Stimulated activated CD8-positive, alpha-beta memory T cell treated with anti-CD3 and anti-CD28 coated beads, Interleukin-12 subunit alpha, Interleukin-12 subunit beta, amount 100 ng/mL, for 24 hours (primary cell): Measurements from ENCODE around the gene UBR1.
"Not testable (repeated sequence)": the region's sequence is repeated elsewhere in the genome, so short reads cannot be mapped to it uniquely, and the experiment has no call there.

Source experiments
- DNase-seq: peaks from one replicate; pipeline ENCODE4 v3.0.0-alpha.2; 2020; ENCODE audit errors: extremely low read depth

UBR1 gene

GRCh38 chr15:42973114-42973513, 132.7 kb downstream of the UBR1 start:
- DNase-seq = no peak

GRCh38 chr15:42971830-42972229, 134.0 kb downstream of the UBR1 start:
- no peak for DNase-seq

GRCh38 chr15:42964476-42964875, 141.4 kb downstream of the UBR1 start:
- no peak for DNase-seq

- DNase-seq = no peak
These were observed 150.3 kb downstream of the UBR1 start for GRCh38 chr15:42955518-42955917.

GRCh38 chr15:42954291-42954690, 151.5 kb downstream of the UBR1 start:
- no peak for DNase-seq

GRCh38 chr15:42948898-42949297, 156.9 kb downstream of the UBR1 start:
- DNase-seq = not testable (repeated sequence)

- no peak for DNase-seq
These were observed 165.3 kb downstream of the UBR1 start for GRCh38 chr15:42940527-42940926.

- no peak for DNase-seq
These were observed 166.0 kb downstream of the UBR1 start for GRCh38 chr15:42939841-42940240.

GRCh38 chr15:42937143-42937542, 168.7 kb downstream of the UBR1 start:
- DNase-seq = no peak

- no peak for DNase-seq
These were observed 171.8 kb downstream of the UBR1 start for GRCh38 chr15:42933886-42934667.

- DNase-seq = no peak
These were observed 172.9 kb downstream of the UBR1 start for GRCh38 chr15:42932833-42933515.

- no peak for DNase-seq
These were observed 173.9 kb downstream of the UBR1 start for GRCh38 chr15:42931702-42932486.

GRCh38 chr15:42929306-42929848, 176.5 kb downstream of the UBR1 start:
- no peak for DNase-seq

- DNase-seq = no peak
These were observed 184.5 kb downstream of the UBR1 start for GRCh38 chr15:42921342-42921731.

GRCh38 chr15:42920519-42921341, 185.1 kb downstream of the UBR1 start, which contains the start of gene TTBK2:
TTBK2 (minus strand) TSS chr15:42920778; CDS start chr15:42878617, 42,161 bp downstream.
- DNase-seq = peak; percentile 91

GRCh38 chr15:42919799-42920518, 185.9 kb downstream of the UBR1 start:
- DNase-seq = no peak

- DNase-seq = no peak
These were observed 186.5 kb downstream of the UBR1 start for GRCh38 chr15:42919308-42919707.

GRCh38 chr15:42918047-42918446, 187.8 kb downstream of the UBR1 start:
- DNase-seq = no peak

GRCh38 chr15:42915654-42916315, 190.1 kb downstream of the UBR1 start:
- DNase-seq = no peak
